ENCODE results near the gene ADRA2C. TPM values are rescaled to one million over a fixed set of nuclear protein-coding genes. Genes with fewer than 3 reads are reported as not detected.

Gene ADRA2C
- total RNA-seq, 4 donors from 2014 or later = 0.85 to 8.9 (median 4.4) TPM

DNA sequence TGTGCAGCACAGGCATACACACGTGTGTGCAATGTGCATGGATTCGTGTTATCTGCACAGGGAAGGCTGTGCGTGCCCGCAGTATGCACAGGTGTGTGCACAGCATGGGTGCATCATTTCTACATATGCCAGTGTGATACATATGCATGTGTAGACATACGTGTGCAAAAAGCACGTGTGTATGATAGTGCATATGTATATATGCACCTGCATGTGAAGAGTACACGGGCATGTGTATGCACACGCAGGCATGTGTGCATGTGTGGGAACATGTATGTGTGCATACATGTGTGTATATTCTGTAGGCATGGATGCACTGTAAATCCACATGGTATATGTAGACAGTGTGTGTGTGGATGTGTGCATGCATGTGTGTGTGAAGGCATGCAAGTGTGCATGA, 3.9 kb upstream of the ADRA2C start:
- TF ChIP-seq, protein P1, sequence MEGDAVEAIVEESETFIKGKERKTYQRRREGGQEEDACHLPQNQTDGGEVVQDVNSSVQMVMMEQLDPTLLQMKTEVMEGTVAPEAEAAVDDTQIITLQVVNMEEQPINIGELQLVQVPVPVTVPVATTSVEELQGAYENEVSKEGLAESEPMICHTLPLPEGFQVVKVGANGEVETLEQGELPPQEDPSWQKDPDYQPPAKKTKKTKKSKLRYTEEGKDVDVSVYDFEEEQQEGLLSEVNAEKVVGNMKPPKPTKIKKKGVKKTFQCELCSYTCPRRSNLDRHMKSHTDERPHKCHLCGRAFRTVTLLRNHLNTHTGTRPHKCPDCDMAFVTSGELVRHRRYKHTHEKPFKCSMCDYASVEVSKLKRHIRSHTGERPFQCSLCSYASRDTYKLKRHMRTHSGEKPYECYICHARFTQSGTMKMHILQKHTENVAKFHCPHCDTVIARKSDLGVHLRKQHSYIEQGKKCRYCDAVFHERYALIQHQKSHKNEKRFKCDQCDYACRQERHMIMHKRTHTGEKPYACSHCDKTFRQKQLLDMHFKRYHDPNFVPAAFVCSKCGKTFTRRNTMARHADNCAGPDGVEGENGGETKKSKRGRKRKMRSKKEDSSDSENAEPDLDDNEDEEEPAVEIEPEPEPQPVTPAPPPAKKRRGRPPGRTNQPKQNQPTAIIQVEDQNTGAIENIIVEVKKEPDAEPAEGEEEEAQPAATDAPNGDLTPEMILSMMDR (IDR thresholded peaks at IDR 0.05; ENCODE audit: low read depth) = no peak

DNA sequence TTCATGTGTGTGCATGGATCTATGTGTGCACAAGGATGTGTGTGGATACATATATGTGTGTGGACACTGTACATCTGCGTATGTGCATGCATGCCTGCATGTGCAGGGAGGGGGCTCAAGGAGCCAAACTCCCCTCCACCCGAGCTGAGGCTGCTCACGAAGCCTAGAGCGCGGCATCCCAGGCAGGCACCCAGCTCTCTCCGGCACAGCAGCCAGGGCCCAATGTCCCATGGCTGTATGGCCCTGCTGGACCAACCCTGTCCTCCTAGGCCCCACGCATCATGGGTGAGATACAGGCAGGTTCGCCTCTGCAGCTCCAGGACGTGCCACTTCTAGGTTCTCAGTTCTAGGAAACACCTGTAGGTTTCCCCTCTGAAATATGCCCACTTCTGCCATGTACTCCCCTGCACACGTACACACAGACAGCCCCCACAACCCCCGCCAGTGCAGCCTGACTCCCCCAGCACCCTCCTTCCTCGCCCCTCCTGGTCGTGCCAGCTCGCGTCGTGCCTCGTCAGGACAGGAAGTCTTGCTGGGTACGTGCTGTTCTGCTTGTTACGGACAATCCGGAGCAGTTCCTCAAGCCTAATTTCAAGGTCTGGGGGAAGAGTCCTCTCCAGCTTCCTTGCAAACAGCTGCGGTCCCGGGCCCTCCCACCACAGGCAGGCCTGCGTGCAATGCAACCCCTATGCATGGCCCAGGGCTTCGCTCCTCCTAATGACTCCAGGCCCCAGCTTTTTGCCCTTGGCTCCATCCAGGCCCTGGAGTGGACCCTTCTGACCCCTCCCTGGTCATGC, 3.2 kb upstream of the ADRA2C start:
- TF ChIP-seq, protein P1 (IDR thresholded peaks at IDR 0.05; ENCODE audit: low read depth) = no peak

DNA sequence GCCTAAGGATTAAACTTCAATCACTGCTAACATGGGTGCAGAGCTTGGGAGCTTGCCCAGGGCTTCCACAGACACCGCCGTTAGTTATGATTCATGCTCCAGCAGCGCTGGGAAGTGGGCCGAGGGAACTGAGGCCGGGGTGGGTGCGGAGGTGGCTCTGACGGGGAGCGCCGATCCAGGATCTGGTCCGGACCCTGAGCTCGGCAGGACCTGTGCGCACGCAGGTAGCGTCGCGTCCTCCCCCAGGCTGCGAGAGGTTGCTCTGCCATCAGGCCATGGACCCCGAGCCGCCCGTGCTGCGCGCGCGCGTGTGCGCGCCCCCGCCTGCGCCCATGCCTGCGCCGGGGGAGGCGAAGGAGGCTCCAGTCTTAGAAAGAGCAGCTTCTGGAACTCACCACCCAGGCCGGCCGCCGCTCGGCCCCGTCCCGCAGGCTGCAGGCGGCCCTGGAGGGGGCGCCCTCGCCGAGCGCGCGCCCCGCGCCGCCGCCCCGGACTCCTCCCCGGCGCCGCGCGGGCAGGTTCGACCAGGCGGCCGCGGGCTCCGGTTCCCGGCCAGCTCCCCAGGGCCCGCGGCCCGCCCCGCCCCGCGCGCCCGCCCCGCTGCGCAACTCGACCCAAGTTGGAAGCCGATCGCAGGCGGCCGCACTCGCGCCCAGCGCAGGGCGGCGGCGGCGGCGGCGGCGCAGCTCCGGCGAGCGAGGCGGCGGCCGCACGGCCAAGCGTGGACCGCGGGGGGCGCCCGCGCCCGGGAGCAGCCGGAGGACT, 732 bp upstream of the ADRA2C start:
- TF ChIP-seq, protein P1 (IDR thresholded peaks at IDR 0.05; ENCODE audit: low read depth) = no peak

DNA sequence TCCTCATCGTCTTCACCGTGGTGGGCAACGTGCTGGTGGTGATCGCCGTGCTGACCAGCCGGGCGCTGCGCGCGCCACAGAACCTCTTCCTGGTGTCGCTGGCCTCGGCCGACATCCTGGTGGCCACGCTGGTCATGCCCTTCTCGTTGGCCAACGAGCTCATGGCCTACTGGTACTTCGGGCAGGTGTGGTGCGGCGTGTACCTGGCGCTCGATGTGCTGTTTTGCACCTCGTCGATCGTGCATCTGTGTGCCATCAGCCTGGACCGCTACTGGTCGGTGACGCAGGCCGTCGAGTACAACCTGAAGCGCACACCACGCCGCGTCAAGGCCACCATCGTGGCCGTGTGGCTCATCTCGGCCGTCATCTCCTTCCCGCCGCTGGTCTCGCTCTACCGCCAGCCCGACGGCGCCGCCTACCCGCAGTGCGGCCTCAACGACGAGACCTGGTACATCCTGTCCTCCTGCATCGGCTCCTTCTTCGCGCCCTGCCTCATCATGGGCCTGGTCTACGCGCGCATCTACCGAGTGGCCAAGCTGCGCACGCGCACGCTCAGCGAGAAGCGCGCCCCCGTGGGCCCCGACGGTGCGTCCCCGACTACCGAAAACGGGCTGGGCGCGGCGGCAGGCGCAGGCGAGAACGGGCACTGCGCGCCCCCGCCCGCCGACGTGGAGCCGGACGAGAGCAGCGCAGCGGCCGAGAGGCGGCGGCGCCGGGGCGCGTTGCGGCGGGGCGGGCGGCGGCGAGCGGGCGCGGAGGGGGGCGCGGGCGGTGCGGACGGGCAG, 792 bp downstream of the ADRA2C start:
- TF ChIP-seq, protein P1 (IDR thresholded peaks at IDR 0.05; ENCODE audit: low read depth) = no peak

DNA sequence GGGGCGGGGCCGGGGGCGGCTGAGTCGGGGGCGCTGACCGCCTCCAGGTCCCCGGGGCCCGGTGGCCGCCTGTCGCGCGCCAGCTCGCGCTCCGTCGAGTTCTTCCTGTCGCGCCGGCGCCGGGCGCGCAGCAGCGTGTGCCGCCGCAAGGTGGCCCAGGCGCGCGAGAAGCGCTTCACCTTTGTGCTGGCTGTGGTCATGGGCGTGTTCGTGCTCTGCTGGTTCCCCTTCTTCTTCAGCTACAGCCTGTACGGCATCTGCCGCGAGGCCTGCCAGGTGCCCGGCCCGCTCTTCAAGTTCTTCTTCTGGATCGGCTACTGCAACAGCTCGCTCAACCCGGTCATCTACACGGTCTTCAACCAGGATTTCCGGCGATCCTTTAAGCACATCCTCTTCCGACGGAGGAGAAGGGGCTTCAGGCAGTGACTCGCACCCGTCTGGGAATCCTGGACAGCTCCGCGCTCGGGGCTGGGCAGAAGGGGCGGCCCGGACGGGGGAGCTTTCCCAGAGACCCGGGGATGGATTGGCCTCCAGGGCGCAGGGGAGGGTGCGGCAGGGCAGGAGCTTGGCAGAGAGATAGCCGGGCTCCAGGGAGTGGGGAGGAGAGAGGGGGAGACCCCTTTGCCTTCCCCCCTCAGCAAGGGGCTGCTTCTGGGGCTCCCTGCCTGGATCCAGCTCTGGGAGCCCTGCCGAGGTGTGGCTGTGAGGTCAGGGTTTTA, 1.5 kb downstream of the ADRA2C start:
- TF ChIP-seq, protein P1 (IDR thresholded peaks at IDR 0.05; ENCODE audit: low read depth) = no peak

DNA sequence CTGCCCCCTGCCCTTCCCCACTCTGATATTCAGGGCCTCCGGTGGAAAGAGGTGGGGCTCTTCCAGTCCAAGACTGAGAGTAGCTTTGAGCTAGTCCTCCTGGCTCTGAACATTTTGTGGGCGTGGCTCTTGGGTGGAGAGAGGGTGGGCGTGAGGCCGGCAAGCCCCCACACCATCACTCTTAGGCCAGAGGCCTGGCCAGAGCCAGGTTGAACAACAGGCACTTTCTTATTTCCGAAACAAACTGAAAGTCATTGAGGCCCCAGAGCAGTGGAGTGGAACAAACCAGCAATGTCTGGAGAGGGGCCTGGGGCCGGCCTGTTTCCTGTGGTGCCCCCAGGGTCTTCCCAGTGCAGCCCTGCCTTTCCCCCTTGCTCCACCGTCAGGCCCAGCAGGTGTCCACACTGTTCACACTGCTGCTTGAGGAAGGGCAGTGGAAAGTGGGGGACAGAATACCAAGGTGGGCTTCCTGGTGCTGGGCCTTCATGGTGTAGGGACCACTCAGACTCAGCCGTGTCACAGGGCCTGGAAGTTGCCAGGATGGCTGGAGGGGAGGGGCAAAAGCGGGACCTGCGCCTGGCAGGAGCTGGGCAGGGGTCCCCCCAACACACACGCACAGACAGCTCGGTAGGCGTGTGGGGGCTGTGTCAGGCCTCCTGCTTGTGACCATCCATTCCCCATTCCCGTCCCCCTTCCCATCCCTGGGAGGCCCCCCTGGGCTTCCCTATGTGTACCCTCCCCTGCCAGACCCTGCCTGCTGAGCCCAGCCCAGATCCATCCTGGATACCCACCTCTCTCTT, 2.9 kb downstream of the ADRA2C start:
- TF ChIP-seq, protein P1 (IDR thresholded peaks at IDR 0.05; ENCODE audit: low read depth) = no peak

Data from subcutaneous adipose tissue (tissue), 4 donors.